Trophoblast cell (in vitro differentiated cells and primary cell): ENCODE results near the gene ARSG.

Source experiments
- DNase-seq, 2 donors: peaks; one replicate each; pipeline ENCODE4 v3.0.0-alpha.2; 2016
- H2AFZ ChIP-seq: 2 replicates; pipeline ENCODE4 v1.6.1; 2013; ENCODE audit warnings: low read length, moderate library complexity, mild to moderate bottlenecking; ENCODE audit not compliant: insufficient read depth, poor library complexity
- H2AK5ac ChIP-seq: 2 replicates; pipeline ENCODE4 v1.6.1; 2013; ENCODE audit warnings: mild to moderate bottlenecking, low read length
- H2BK120ac ChIP-seq: 2 replicates; pipeline ENCODE4 v1.6.1; 2013; ENCODE audit warnings: low read length, mild to moderate bottlenecking, moderate library complexity; ENCODE audit not compliant: insufficient read depth, poor library complexity
- H2BK12ac ChIP-seq: 2 replicates; pipeline ENCODE4 v1.6.1; 2013; ENCODE audit warnings: mild to moderate bottlenecking, low read length, moderate library complexity
- H2BK5ac ChIP-seq: 2 replicates; pipeline ENCODE4 v1.6.1; 2013; ENCODE audit warnings: low read length, low read depth, moderate library complexity, mild to moderate bottlenecking; ENCODE audit not compliant: poor library complexity
- H3K14ac ChIP-seq: 2 replicates; pipeline ENCODE4 v1.6.1; 2013; ENCODE audit warnings: mild to moderate bottlenecking, low read length
- H3K18ac ChIP-seq: 2 replicates; pipeline ENCODE4 v1.6.1; 2013; ENCODE audit warnings: mild to moderate bottlenecking, low read length
- H3K23ac ChIP-seq: 2 replicates; pipeline ENCODE4 v1.6.1; 2013; ENCODE audit warnings: low read length
- H3K27ac ChIP-seq: 2 replicates; pipeline ENCODE4 v1.5.1; 2013; ENCODE audit warnings: low read depth, mild to moderate bottlenecking, inconsistent platforms, low read length, moderate library complexity
- H3K27me3 ChIP-seq: 2 replicates; pipeline ENCODE4 v1.6.1; 2013; ENCODE audit warnings: inconsistent platforms, mild to moderate bottlenecking, low read length, moderate library complexity; ENCODE audit not compliant: insufficient read depth
- H3K36me3 ChIP-seq, 2 experiments: 1 replicate in 1 of 2; 2 replicates in 1 of 2; pipeline ENCODE4 v1.6.1; 2013; ENCODE audit warnings: low read length in 2 of 2, mild to moderate bottlenecking in 2 of 2, moderate library complexity in 1 of 2; ENCODE audit not compliant: insufficient read depth in 2 of 2, control insufficient read depth in 1 of 2
- H3K4ac ChIP-seq: 2 replicates; pipeline ENCODE4 v1.6.1; 2013; ENCODE audit warnings: low read depth, mild to moderate bottlenecking, low read length, moderate library complexity
- H3K4me1 ChIP-seq, 2 experiments: 1 replicate in 1 of 2; 2 replicates in 1 of 2; pipeline ENCODE4 v1.6.1; 2013; ENCODE audit warnings: low read length in 2 of 2, mild to moderate bottlenecking in 2 of 2, moderate library complexity in 1 of 2; ENCODE audit not compliant: insufficient read depth in 2 of 2, control insufficient read depth in 1 of 2
- H3K4me2 ChIP-seq: 2 replicates; pipeline ENCODE4 v1.6.1; 2013; ENCODE audit warnings: inconsistent platforms, mild to moderate bottlenecking, low read length, moderate library complexity
- H3K4me3 ChIP-seq: 2 replicates; pipeline ENCODE4 v1.5.1; 2013; ENCODE audit warnings: mild to moderate bottlenecking, low read depth, low read length, inconsistent platforms
- H3K79me1 ChIP-seq: one replicate; pipeline ENCODE4 v1.6.1; 2013; ENCODE audit warnings: low read length
- H3K79me2 ChIP-seq: 2 replicates; pipeline ENCODE4 v1.6.1; 2013; ENCODE audit warnings: low read length, mild to moderate bottlenecking; ENCODE audit not compliant: control insufficient read depth, insufficient read depth, poor library complexity
- H3K9ac ChIP-seq: 2 replicates; pipeline ENCODE4 v1.6.1; 2013; ENCODE audit warnings: mild to moderate bottlenecking, low read length
- H3K9me3 ChIP-seq: 2 replicates; pipeline ENCODE4 v1.6.1; 2013; ENCODE audit warnings: low read depth, mild to moderate bottlenecking, control low read depth, inconsistent platforms, low read length; ENCODE audit not compliant: insufficient read depth
- H4K12ac ChIP-seq: 2 replicates; pipeline ENCODE4 v1.6.1; 2013; ENCODE audit warnings: low read depth, mild to moderate bottlenecking, low read length, moderate library complexity
- H4K8ac ChIP-seq: 2 replicates; pipeline ENCODE4 v1.6.1; 2013; ENCODE audit warnings: low read depth, mild to moderate bottlenecking, low read length, moderate library complexity
- H4K91ac ChIP-seq: one replicate; pipeline ENCODE4 v1.6.1; 2013; ENCODE audit warnings: low read depth, mild to moderate bottlenecking, low read length, moderate library complexity
- WGBS: extraction: QIAGEN DNeasy Blood & Tissue Kit; methylation state at CpG from one replicate; pipeline ENCODE4 v1.1.7; 2013; ENCODE audit warnings: missing lambda C conversion rate; ENCODE audit not compliant: insufficient read length, insufficient coverage; ENCODE audit errors: extremely low coverage; 5-methylcytosine and 5-hydroxymethylcytosine counted together

The ARSG gene

GRCh38 chr17:68422821-68423220 is 131.5 kb downstream of the ARSG start:
- Histone ChIP-seq H3K36me3 (peaks cover 34 to 40% of the 10 kb centered on the region in 2 experiments), H4K8ac (no peak overlapping the region), H3K27me3 (no peaks in the 10 kb centered on the region), H3K14ac (no peak overlapping the region), H3K4me3 (no peak overlapping the region), H2AK5ac (no peak overlapping the region), H3K79me2 (no peaks in the 10 kb centered on the region), H2BK12ac (no peak overlapping the region), H3K9ac (no peak overlapping the region), H3K27ac (no peak overlapping the region), H3K18ac (no peak overlapping the region), H3K4me1 (no peaks in the 10 kb centered on the region), H2BK120ac (no peak overlapping the region), H3K4ac (no peak overlapping the region), H3K23ac (no peak overlapping the region), H4K91ac (no peak overlapping the region), H3K9me3 (peaks cover 2% of the 10 kb centered on the region), H3K4me2 (no peak overlapping the region), H2BK5ac (no peak overlapping the region), H4K12ac (no peak overlapping the region), H2AFZ (no peak overlapping the region), H3K79me1 (no peaks in the 10 kb centered on the region)
- WGBS: no CpG with 5 or more reads among the region's 8 CpGs
- DNase-seq: no peak

- no peaks in the 10 kb centered on the region for H3K79me2 ChIP-seq
- no CpG with 5 or more reads among the region's 3 CpGs for WGBS
Measured at GRCh38 chr17:68423251-68423650, 132.0 kb downstream of the ARSG start.

GRCh38 chr17:68424203-68424602 is 132.9 kb downstream of the ARSG start:
- Histone ChIP-seq H4K8ac (no peak overlapping the region), H2BK5ac (no peak overlapping the region), H4K12ac (no peak overlapping the region), H3K4me3 (no peak overlapping the region), H3K9me3 (peaks cover 2% of the 10 kb centered on the region), H3K14ac (no peak overlapping the region), H3K4ac (no peak overlapping the region), H4K91ac (no peak overlapping the region), H3K27me3 (no peaks in the 10 kb centered on the region), H3K79me1 (no peaks in the 10 kb centered on the region), H3K4me2 (no peak overlapping the region), H2AFZ (no peak overlapping the region), H3K79me2 (no peaks in the 10 kb centered on the region), H3K18ac (no peak overlapping the region), H2BK120ac (no peak overlapping the region), H3K23ac (no peak overlapping the region), H3K4me1 (no peaks in the 10 kb centered on the region), H2AK5ac (no peak overlapping the region), H3K9ac (no peak overlapping the region), H2BK12ac (no peak overlapping the region), H3K27ac (no peak overlapping the region), H3K36me3 (peaks cover 46 to 50% of the 10 kb centered on the region in 2 experiments)
- no CpG with 5 or more reads among the region's 12 CpGs for WGBS
- no peak for DNase-seq

More at GRCh38 chr17:68423251-68423650, 132.0 kb downstream of the ARSG start:
- peak overlapping the region; percentile 40 for H3K23ac ChIP-seq
- no peak overlapping the region for H2AK5ac ChIP-seq
- H4K91ac ChIP-seq: no peak overlapping the region
- no peaks in the 10 kb centered on the region for H3K4me1 ChIP-seq
- H2BK5ac ChIP-seq: no peak overlapping the region
- H3K14ac ChIP-seq: no peak overlapping the region
- no peak overlapping the region for H2BK120ac ChIP-seq
- no peak overlapping the region for H4K12ac ChIP-seq
- H4K8ac ChIP-seq: no peak overlapping the region
- H3K79me1 ChIP-seq: no peaks in the 10 kb centered on the region
- H3K9ac ChIP-seq: no peak overlapping the region
- no peak overlapping the region for H3K4me2 ChIP-seq
- peaks cover 38 to 42% of the 10 kb centered on the region in 2 experiments for H3K36me3 ChIP-seq
- H2BK12ac ChIP-seq: no peak overlapping the region
- no peak overlapping the region for H2AFZ ChIP-seq
- DNase-seq: no peak
- no peak overlapping the region for H3K18ac ChIP-seq
- no peak overlapping the region for H3K27ac ChIP-seq
- H3K27me3 ChIP-seq: no peaks in the 10 kb centered on the region
- no peak overlapping the region for H3K4me3 ChIP-seq
- no peak overlapping the region for H3K4ac ChIP-seq
- H3K9me3 ChIP-seq: peaks cover 2% of the 10 kb centered on the region

GRCh38 chr17:68424861-68425260 is 133.6 kb downstream of the ARSG start:
- H3K79me2 ChIP-seq: no peaks in the 10 kb centered on the region
- H3K79me1 ChIP-seq: no peaks in the 10 kb centered on the region
- peak; percentile 84 to 89 for DNase-seq
- no peak overlapping the region for H3K4me2 ChIP-seq
- H3K4ac ChIP-seq: no peak overlapping the region
- no peaks in the 10 kb centered on the region for H3K27me3 ChIP-seq
- no peak overlapping the region for H2BK12ac ChIP-seq
- H4K12ac ChIP-seq: no peak overlapping the region
- H3K4me1 ChIP-seq: no peaks in the 10 kb centered on the region
- H4K8ac ChIP-seq: no peak overlapping the region
- no CpG with 5 or more reads among the region's 6 CpGs for WGBS
- no peak overlapping the region for H2BK120ac ChIP-seq
- no peak overlapping the region for H2BK5ac ChIP-seq
- H3K23ac ChIP-seq: no peak overlapping the region
- H4K91ac ChIP-seq: no peak overlapping the region
- no peak overlapping the region for H3K4me3 ChIP-seq
- H2AK5ac ChIP-seq: no peak overlapping the region
- H2AFZ ChIP-seq: no peak overlapping the region
- H3K36me3 ChIP-seq: peaks cover 44 to 55% of the 10 kb centered on the region in 2 experiments
- no peak overlapping the region for H3K9ac ChIP-seq
- no peak overlapping the region for H3K27ac ChIP-seq
- H3K18ac ChIP-seq: no peak overlapping the region
- no peak overlapping the region for H3K14ac ChIP-seq
- H3K9me3 ChIP-seq: peaks cover 2% of the 10 kb centered on the region
